ENCODE results near the gene SPPL2C.

- TF ChIP-seq, protein P1, sequence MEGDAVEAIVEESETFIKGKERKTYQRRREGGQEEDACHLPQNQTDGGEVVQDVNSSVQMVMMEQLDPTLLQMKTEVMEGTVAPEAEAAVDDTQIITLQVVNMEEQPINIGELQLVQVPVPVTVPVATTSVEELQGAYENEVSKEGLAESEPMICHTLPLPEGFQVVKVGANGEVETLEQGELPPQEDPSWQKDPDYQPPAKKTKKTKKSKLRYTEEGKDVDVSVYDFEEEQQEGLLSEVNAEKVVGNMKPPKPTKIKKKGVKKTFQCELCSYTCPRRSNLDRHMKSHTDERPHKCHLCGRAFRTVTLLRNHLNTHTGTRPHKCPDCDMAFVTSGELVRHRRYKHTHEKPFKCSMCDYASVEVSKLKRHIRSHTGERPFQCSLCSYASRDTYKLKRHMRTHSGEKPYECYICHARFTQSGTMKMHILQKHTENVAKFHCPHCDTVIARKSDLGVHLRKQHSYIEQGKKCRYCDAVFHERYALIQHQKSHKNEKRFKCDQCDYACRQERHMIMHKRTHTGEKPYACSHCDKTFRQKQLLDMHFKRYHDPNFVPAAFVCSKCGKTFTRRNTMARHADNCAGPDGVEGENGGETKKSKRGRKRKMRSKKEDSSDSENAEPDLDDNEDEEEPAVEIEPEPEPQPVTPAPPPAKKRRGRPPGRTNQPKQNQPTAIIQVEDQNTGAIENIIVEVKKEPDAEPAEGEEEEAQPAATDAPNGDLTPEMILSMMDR (IDR thresholded peaks at IDR 0.05; ENCODE audit: poor library complexity, severe bottlenecking): no peak
- TF ChIP-seq EP300 (conservative IDR thresholded peaks at IDR 0.05; ENCODE audit: poor library complexity, severe bottlenecking) (no peak), POLR2AphosphoS5 (IDR thresholded peaks at IDR 0.05) (no peak), SMC3 (conservative IDR thresholded peaks at IDR 0.05; ENCODE audit: poor library complexity) (no peak), EZH2 (IDR thresholded peaks at IDR 0.05; ENCODE audit: borderline replicate concordance, insufficient read depth, low read length, poor library complexity, severe bottlenecking) (no peak), TAF1 (IDR thresholded peaks at IDR 0.05; ENCODE audit: low read depth) (no peak), MXI1 (conservative IDR thresholded peaks at IDR 0.05; ENCODE audit: poor library complexity, severe bottlenecking) (no peak)
Measured at GRCh38 chr17:45861165-45861564, 16.5 kb downstream of the SPPL2C start.
